Measurements from ENCODE around the gene ARID1B.

Gene ARID1B

DNA sequence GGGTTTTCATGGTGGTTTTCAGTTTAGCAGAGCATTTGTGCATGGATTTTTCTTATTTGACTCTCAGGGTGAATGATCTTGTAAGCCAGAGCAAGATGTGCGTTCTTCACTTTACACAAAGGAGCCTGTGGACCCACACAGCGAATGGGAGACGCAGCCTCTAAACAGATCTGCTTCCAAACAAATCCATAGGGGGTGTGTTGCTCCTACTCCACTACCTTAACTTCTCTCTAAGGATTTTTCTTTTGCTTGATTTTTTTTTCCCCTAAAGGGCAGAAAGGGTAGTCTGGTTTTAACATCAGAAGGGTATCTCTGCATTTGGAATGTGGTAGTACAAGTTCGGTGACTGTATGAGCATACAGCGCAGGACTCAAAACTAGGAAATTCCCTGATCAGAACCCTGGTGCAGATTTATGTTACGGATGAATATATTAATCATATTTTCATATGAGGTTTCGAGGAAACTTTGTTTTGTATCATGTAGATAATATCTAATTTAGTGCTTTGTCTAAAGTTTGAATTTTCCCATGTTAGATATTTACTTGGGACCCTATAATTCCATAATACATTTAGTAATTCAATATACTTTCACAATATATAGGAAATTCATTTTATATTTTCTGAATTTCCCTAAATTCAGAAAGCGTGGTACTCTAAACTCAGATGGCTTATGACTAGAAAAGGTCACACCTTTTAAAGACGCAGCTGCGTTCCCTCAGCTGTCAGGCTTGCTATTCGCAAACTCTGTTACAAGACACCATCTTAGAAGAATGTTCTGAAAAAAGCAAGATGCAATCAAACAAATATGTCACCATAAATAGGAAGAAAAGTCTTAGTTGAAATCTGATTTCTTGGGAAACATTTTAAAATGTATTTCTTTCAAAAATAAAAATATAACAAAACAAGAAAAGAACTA lies 349.3 kb downstream of the ARID1B start:
- no peak for TF ChIP-seq EZH2phosphoT487 (conservative IDR thresholded peaks at IDR 0.05; ENCODE audit: low read length)
- no peak for TF ChIP-seq CTCF (IDR thresholded peaks at IDR 0.05; ENCODE audit: insufficient read depth, low read length, poor library complexity, severe bottlenecking)
- no peaks in the 10 kb centered on the region for H3K9me3 ChIP-seq (ENCODE audit: insufficient read depth, low read length)
- H3K9ac ChIP-seq (ENCODE audit: low read length), result no peak overlapping the region
- H3K36me3 ChIP-seq (ENCODE audit: low read length), result no peaks in the 10 kb centered on the region
- H3K4me3 ChIP-seq (ENCODE audit: insufficient read depth, low read length, poor library complexity, severe bottlenecking), result no peak overlapping the region
- H3F3A ChIP-seq (ENCODE audit: insufficient read depth), result no peaks in the 10 kb centered on the region
- no peak overlapping the region for H3K27ac ChIP-seq (ENCODE audit: low read depth, low read length)
- no peaks in the 10 kb centered on the region for H4K20me1 ChIP-seq (ENCODE audit: low read depth, low read length)
- no peak overlapping the region for H2AFZ ChIP-seq (ENCODE audit: low read depth, low read length, severe bottlenecking)
- no peaks in the 10 kb centered on the region for H3K79me2 ChIP-seq (ENCODE audit: insufficient read depth, low read length)
- H3K27me3 ChIP-seq (ENCODE audit: low read length), result no peaks in the 10 kb centered on the region
- H3K4me2 ChIP-seq (ENCODE audit: low read depth, low read length, poor library complexity, severe bottlenecking), result no peak overlapping the region
- no peaks in the 10 kb centered on the region for H3K9me2 ChIP-seq (replicated peaks; ENCODE audit: insufficient read depth, low read length)

GRCh38 chr6:157128235-157128775 lies 351.1 kb downstream of the ARID1B start:
- no peak overlapping the region for H3K4me2 ChIP-seq (ENCODE audit: low read depth, low read length, poor library complexity, severe bottlenecking)
- no peak overlapping the region for H3K4me3 ChIP-seq (ENCODE audit: insufficient read depth, low read length, poor library complexity, severe bottlenecking)
- no peaks in the 10 kb centered on the region for H3K27me3 ChIP-seq (ENCODE audit: low read length)
- no peak overlapping the region for H3K27ac ChIP-seq (ENCODE audit: low read depth, low read length)
- no peaks in the 10 kb centered on the region for H3K9me2 ChIP-seq (replicated peaks; ENCODE audit: insufficient read depth, low read length)
- no peak overlapping the region for H2AFZ ChIP-seq (ENCODE audit: low read depth, low read length, severe bottlenecking)
- H3K79me2 ChIP-seq (ENCODE audit: insufficient read depth, low read length), result no peaks in the 10 kb centered on the region
- H4K20me1 ChIP-seq (ENCODE audit: low read depth, low read length), result no peaks in the 10 kb centered on the region
- H3K9ac ChIP-seq (ENCODE audit: low read length), result no peak overlapping the region
- H3K9me3 ChIP-seq (ENCODE audit: insufficient read depth, low read length), result no peaks in the 10 kb centered on the region
- no peak for TF ChIP-seq EZH2phosphoT487 (conservative IDR thresholded peaks at IDR 0.05; ENCODE audit: low read length)
- no peak for TF ChIP-seq CTCF (IDR thresholded peaks at IDR 0.05; ENCODE audit: insufficient read depth, low read length, poor library complexity, severe bottlenecking)
- peaks cover 4% of the 10 kb centered on the region; the same call in 1 of the 2 replicates for H3K36me3 ChIP-seq (ENCODE audit: low read length)
- H3F3A ChIP-seq (ENCODE audit: insufficient read depth), result no peaks in the 10 kb centered on the region

- H2AFZ ChIP-seq (ENCODE audit: low read depth, low read length, severe bottlenecking), result no peak overlapping the region
- no peak overlapping the region for H3K27ac ChIP-seq (ENCODE audit: low read depth, low read length)
- H3K79me2 ChIP-seq (ENCODE audit: insufficient read depth, low read length), result no peaks in the 10 kb centered on the region
- no peaks in the 10 kb centered on the region for H3K27me3 ChIP-seq (ENCODE audit: low read length)
- H3K36me3 ChIP-seq (ENCODE audit: low read length), result peaks cover 12% of the 10 kb centered on the region
- H3K9ac ChIP-seq (ENCODE audit: low read length), result no peak overlapping the region
- no peak overlapping the region for H3K4me3 ChIP-seq (ENCODE audit: insufficient read depth, low read length, poor library complexity, severe bottlenecking)
- H3K9me2 ChIP-seq (replicated peaks; ENCODE audit: insufficient read depth, low read length), result no peaks in the 10 kb centered on the region
- H3F3A ChIP-seq (ENCODE audit: insufficient read depth), result no peaks in the 10 kb centered on the region
- TF ChIP-seq EZH2phosphoT487 (conservative IDR thresholded peaks at IDR 0.05; ENCODE audit: low read length) (no peak), CTCF (IDR thresholded peaks at IDR 0.05; ENCODE audit: insufficient read depth, low read length, poor library complexity, severe bottlenecking) (no peak)
- H4K20me1 ChIP-seq (ENCODE audit: low read depth, low read length), result no peaks in the 10 kb centered on the region
- no peaks in the 10 kb centered on the region for H3K9me3 ChIP-seq (ENCODE audit: insufficient read depth, low read length)
- H3K4me2 ChIP-seq (ENCODE audit: low read depth, low read length, poor library complexity, severe bottlenecking), result no peak overlapping the region
Observed at GRCh38 chr6:157131250-157131649, 354.1 kb downstream of the ARID1B start.
